ENCODE measurements around the gene CDH24. TPM values are rescaled to one million over a fixed set of nuclear protein-coding genes. Genes with fewer than 3 reads are reported as not detected.

Gene CDH24
- total RNA-seq, 1 experiment from 2014 or later = 5.0 TPM

GRCh38 chr14:23093104-23093503 lies 35.8 kb upstream of the CDH24 start:
- Mint-ChIP-seq H3K4me1 (ENCODE audit: low read depth, unreplicated experiment) (peaks cover 10% of the 10 kb centered on the region), H3K36me3 (ENCODE audit: insufficient read depth, unreplicated experiment) (peaks cover 6% of the 10 kb centered on the region), H3K27me3 (ENCODE audit: unreplicated experiment) (no peaks in the 10 kb centered on the region), H3K4me3 (ENCODE audit: low read depth, unreplicated experiment) (no peak overlapping the region), H3K9me3 (ENCODE audit: low read depth, unreplicated experiment) (no peaks in the 10 kb centered on the region), H3K27ac (ENCODE audit: unreplicated experiment) (no peak overlapping the region)
- BruUV-seq (replicated peaks) = TSS peak; percentile 37
- TF ChIP-seq, protein P1, sequence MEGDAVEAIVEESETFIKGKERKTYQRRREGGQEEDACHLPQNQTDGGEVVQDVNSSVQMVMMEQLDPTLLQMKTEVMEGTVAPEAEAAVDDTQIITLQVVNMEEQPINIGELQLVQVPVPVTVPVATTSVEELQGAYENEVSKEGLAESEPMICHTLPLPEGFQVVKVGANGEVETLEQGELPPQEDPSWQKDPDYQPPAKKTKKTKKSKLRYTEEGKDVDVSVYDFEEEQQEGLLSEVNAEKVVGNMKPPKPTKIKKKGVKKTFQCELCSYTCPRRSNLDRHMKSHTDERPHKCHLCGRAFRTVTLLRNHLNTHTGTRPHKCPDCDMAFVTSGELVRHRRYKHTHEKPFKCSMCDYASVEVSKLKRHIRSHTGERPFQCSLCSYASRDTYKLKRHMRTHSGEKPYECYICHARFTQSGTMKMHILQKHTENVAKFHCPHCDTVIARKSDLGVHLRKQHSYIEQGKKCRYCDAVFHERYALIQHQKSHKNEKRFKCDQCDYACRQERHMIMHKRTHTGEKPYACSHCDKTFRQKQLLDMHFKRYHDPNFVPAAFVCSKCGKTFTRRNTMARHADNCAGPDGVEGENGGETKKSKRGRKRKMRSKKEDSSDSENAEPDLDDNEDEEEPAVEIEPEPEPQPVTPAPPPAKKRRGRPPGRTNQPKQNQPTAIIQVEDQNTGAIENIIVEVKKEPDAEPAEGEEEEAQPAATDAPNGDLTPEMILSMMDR (IDR thresholded peaks at IDR 0.05; ENCODE audit: unreplicated experiment) = no peak
- intact Hi-C loops (cut with micrococcal nuclease; ENCODE audit: unreplicated experiment) = no loop called here
- no peak for DNase-seq
- CTCF ChIA-PET = no interaction called here

DNA sequence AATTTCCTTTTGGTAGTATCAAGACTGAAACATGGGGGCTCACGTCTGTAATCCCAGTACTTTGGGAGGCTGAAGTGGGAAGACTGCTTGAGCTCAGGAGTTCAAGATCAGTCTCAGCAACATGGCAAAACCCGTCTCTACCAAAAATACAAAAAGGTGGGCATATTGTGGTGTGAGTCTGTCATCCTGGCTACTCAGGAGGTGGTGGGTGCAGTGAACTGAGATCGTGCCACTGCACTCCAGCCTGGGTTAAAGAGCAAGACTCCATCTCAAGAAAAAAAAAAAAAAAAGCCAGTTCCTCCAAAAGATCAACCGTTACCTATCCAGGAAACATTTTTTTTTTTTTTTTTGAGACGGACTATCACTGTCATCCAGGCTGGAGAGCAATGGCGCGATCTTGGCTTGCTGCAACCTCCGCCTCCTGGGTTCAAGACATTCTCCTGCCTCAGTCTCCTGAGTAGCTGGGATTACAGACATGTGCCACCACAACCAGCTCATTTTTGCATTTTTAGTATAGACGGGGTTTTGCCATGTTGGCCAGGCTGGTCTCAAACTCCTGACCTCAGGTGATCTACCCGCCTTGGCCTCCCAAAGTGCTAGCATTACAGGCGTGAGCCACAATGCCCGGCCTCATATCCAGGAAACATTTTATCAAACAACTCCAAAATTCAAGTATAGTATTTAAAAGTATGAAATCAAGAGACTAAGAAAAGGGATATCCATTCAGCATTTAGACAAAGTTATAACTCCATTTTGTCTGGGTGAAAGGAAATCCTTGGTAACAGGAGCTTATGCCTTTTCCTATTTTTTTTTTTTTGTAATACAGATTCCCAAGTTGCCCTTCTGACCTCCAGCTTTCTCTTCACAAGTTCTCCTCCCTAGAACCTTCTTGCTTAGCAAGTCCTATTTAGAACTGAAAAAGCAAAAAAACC lies 34.2 kb upstream of the CDH24 start:
- TF ChIP-seq, protein P1 (IDR thresholded peaks at IDR 0.05; ENCODE audit: unreplicated experiment) = no peak
- no peaks in the 10 kb centered on the region for H3K9me3 Mint-ChIP-seq (ENCODE audit: low read depth, unreplicated experiment)
- H3K4me3 Mint-ChIP-seq (ENCODE audit: low read depth, unreplicated experiment) = no peak overlapping the region
- intact Hi-C loops (cut with micrococcal nuclease; ENCODE audit: unreplicated experiment) = no loop called here
- no TSS peak for BruUV-seq (replicated peaks)
- no peak overlapping the region for H3K27ac Mint-ChIP-seq (ENCODE audit: unreplicated experiment)
- H3K27me3 Mint-ChIP-seq (ENCODE audit: unreplicated experiment) = no peaks in the 10 kb centered on the region
- CTCF ChIA-PET = interaction anchor here (0.7 kb wide), 1 partner anchor 191 kb away, joined by 7 read pairs; no protein-coding TSS in a partner anchor
- H3K36me3 Mint-ChIP-seq (ENCODE audit: insufficient read depth, unreplicated experiment) = peaks cover 13% of the 10 kb centered on the region
- peaks cover 13% of the 10 kb centered on the region for H3K4me1 Mint-ChIP-seq (ENCODE audit: low read depth, unreplicated experiment)
- DNase-seq = no peak

DNA sequence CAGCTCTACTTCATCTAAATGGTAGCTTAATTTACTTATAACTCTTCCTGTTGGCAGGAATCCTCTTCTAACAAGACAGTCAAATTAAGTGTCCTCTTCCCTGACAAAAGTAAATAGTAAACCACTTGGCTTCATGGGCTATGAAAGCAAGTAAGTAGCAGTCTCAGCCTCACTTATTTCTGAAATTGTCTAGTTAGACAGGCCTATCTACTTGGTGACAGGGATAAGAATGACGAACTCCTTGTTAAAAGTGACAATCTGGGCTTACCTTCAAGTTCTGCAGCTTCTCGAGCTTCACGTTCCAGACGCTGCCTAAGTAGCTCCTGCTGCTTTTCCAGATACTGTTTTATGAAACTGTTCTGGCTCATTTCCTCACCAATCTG lies 32.9 kb upstream of the CDH24 start:
- Mint-ChIP-seq H3K4me1 (ENCODE audit: low read depth, unreplicated experiment) (peaks cover 9% of the 10 kb centered on the region), H3K27ac (ENCODE audit: unreplicated experiment) (no peak overlapping the region), H3K27me3 (ENCODE audit: unreplicated experiment) (no peaks in the 10 kb centered on the region), H3K36me3 (ENCODE audit: insufficient read depth, unreplicated experiment) (peaks cover 13% of the 10 kb centered on the region), H3K9me3 (ENCODE audit: low read depth, unreplicated experiment) (no peaks in the 10 kb centered on the region), H3K4me3 (ENCODE audit: low read depth, unreplicated experiment) (no peak overlapping the region)
- no peak for DNase-seq
- TF ChIP-seq, protein P1 (IDR thresholded peaks at IDR 0.05; ENCODE audit: unreplicated experiment) = no peak
- intact Hi-C loops (cut with micrococcal nuclease; ENCODE audit: unreplicated experiment) = no loop called here
- BruUV-seq (replicated peaks) = no TSS peak
- CTCF ChIA-PET = interaction anchor here (1.0 kb wide), 1 partner anchor 21 kb away, joined by 3 read pairs; no protein-coding TSS in a partner anchor

GRCh38 chr14:23089498-23090253 lies 32.4 kb upstream of the CDH24 start:
- H3K27me3 Mint-ChIP-seq (ENCODE audit: unreplicated experiment) = no peaks in the 10 kb centered on the region
- no peak overlapping the region for H3K27ac Mint-ChIP-seq (ENCODE audit: unreplicated experiment)
- H3K4me1 Mint-ChIP-seq (ENCODE audit: low read depth, unreplicated experiment) = peaks cover 9% of the 10 kb centered on the region
- CTCF ChIA-PET = interaction anchor here (1.0 kb wide), 1 partner anchor 21 kb away, joined by 3 read pairs; no protein-coding TSS in a partner anchor
- DNase-seq = no peak
- H3K4me3 Mint-ChIP-seq (ENCODE audit: low read depth, unreplicated experiment) = no peak overlapping the region
- BruUV-seq (replicated peaks) = no TSS peak
- TF ChIP-seq, protein P1 (IDR thresholded peaks at IDR 0.05; ENCODE audit: unreplicated experiment) = no peak
- intact Hi-C loops (cut with micrococcal nuclease; ENCODE audit: unreplicated experiment) = no loop called here
- peaks cover 16% of the 10 kb centered on the region for H3K36me3 Mint-ChIP-seq (ENCODE audit: insufficient read depth, unreplicated experiment)
- no peaks in the 10 kb centered on the region for H3K9me3 Mint-ChIP-seq (ENCODE audit: low read depth, unreplicated experiment)
